K562 (cell line): ENCODE measurements around the gene EME1. TPM values are rescaled to one million over a fixed set of nuclear protein-coding genes. Genes with fewer than 3 reads are reported as not detected.

Experiments used
- BRF1 ChIP-seq: IDR thresholded peaks from 3 replicates; pipeline ENCODE4 v1.6.1; 2011; ENCODE audit warnings: borderline replicate concordance, mild to moderate bottlenecking; ENCODE audit not compliant: insufficient read length; ENCODE audit errors: extremely low read depth
- ESRRB ChIP-seq: fragments of 250-450 bp; sonication (Bioruptor Pico); IDR thresholded peaks from 2 replicates; pipeline ENCODE4 v1.5.0; 2020; ENCODE audit warnings: mild to moderate bottlenecking, moderate library complexity, borderline replicate concordance
- ETS2 ChIP-seq: IDR thresholded peaks from 2 replicates; pipeline ENCODE4 v1.6.1; 2016; ENCODE audit warnings: borderline replicate concordance, missing genetic modification characterization, mild to moderate bottlenecking, moderate library complexity, missing compliant biosample characterization; ENCODE audit not compliant: poor library complexity, severe bottlenecking
- GABPB1 ChIP-seq: sonication (generic); formaldehyde crosslinking; IDR thresholded peaks from 2 replicates; pipeline ENCODE4 v1.8.0; 2022; ENCODE audit warnings: mild to moderate bottlenecking, missing genetic modification reagents
- HIVEP1 ChIP-seq: fragments of 250-450 bp; sonication (Bioruptor Pico); IDR thresholded peaks from 2 replicates; pipeline ENCODE4 v1.4.0; 2020; ENCODE audit warnings: mild to moderate bottlenecking
- HMBOX1 ChIP-seq: sonication (generic); IDR thresholded peaks from 2 replicates; pipeline ENCODE4 v1.6.1; 2016
- NCOA4 ChIP-seq: fragments of 450-650 bp; IDR thresholded peaks from 2 replicates; pipeline ENCODE4 v1.6.1; 2018; ENCODE audit warnings: mild to moderate bottlenecking; ENCODE audit not compliant: partially characterized antibody
- NR2C1 ChIP-seq, 2 experiments: fragments of 450-650 bp; IDR thresholded peaks; 2 replicates each; pipeline ENCODE4 v1.6.1; 2017; ENCODE audit warnings: mild to moderate bottlenecking in 2 of 2, antibody characterized with exemption in 1 of 2, inconsistent platforms in 1 of 2, missing compliant biosample characterization in 1 of 2, missing genetic modification characterization in 1 of 2
- NR2C2 ChIP-seq, 2 experiments: fragments of 200-800 bp in 1 of 2; sonication (Bioruptor generic) in 1 of 2; sonication (generic) in 1 of 2; formaldehyde crosslinking in 1 of 2; IDR thresholded peaks; 2 replicates each; pipeline versions ENCODE4 v1.6.1 to v1.8.0; 2016 to 2022; ENCODE audit warnings: mild to moderate bottlenecking in 1 of 2, missing compliant biosample characterization in 1 of 2, missing genetic modification characterization in 1 of 2, missing genetic modification reagents in 1 of 2
- PHF21A ChIP-seq: fragments of 450-650 bp; IDR thresholded peaks from 2 replicates; pipeline ENCODE4 v1.6.1; 2017; ENCODE audit warnings: low read depth, borderline replicate concordance
- PTTG1 ChIP-seq: fragments of 450-650 bp; IDR thresholded peaks from 2 replicates; pipeline ENCODE4 v1.6.1; 2016; ENCODE audit warnings: low read depth, mild to moderate bottlenecking, missing genetic modification characterization, missing compliant biosample characterization
- RFX7 ChIP-seq: fragments of 250-450 bp; sonication (Bioruptor Pico); IDR thresholded peaks from 2 replicates; pipeline ENCODE4 v1.5.1; 2021; ENCODE audit warnings: mild to moderate bottlenecking
- TSC22D4 ChIP-seq: fragments of 450-650 bp; IDR thresholded peaks from 2 replicates; pipeline ENCODE4 v1.6.1; 2016; ENCODE audit warnings: missing genetic modification characterization, missing biosample characterization, control low read depth
- ZBTB40 ChIP-seq, 2 experiments: fragments of 450-650 bp in 1 of 2; sonication (generic) in 1 of 2; formaldehyde crosslinking in 1 of 2; IDR thresholded peaks; 2 replicates each; pipeline versions ENCODE4 v1.7.1 to v1.9.0; 2016 to 2022; ENCODE audit warnings: inconsistent platforms in 1 of 2, mild to moderate bottlenecking in 1 of 2, missing genetic modification reagents in 1 of 2
- ZNF134 ChIP-seq: fragments of 250-450 bp; sonication (Bioruptor Pico); conservative IDR thresholded peaks from 2 replicates; pipeline ENCODE4 v1.4.0; 2020
- ZNF384 ChIP-seq: IDR thresholded peaks from 2 replicates; pipeline ENCODE4 v1.6.1; 2012; ENCODE audit warnings: low read depth, low read length, improper control_type of control experiment
- ZNF507 ChIP-seq: conservative IDR thresholded peaks from 2 replicates; pipeline ENCODE4 v1.6.1; 2017; ENCODE audit warnings: missing genetic modification characterization, missing compliant biosample characterization
- polyA plus RNA-seq, 8 experiments: library from polyadenylated mRNA; depleted of rRNA in 4 of 8; stranded (reverse) in 5 of 8; unstranded in 3 of 8; fragments of >200 nt; fragmentation: Nextera tagmentation in 2 of 8; fragmentation: Illumina TruSeq in 1 of 8; extraction: Ambion mirVana in 2 of 8; extraction: Trizol in 1 of 8; gene quantifications; 2 replicates each; pipeline versions ENCODE4 v1.2.1 to v1.2.3, GENCODE V29; 2011 to 2014; ENCODE audit warnings: inconsistent platforms in 1 of 8, missing spikeins in 1 of 8
- total RNA-seq, 7 experiments: library from RNA; depleted of rRNA in 6 of 7; stranded (reverse); fragments of >200 nt in 6 of 7; fragmentation: Illumina TruSeq in 2 of 7; extraction: Trizol in 2 of 7; gene quantifications; 2 replicates each; pipeline versions ENCODE4 v1.2.1 to v1.2.3, GENCODE V29; 2011 to 2021; ENCODE audit warnings: low replicate concordance in 1 of 7

EME1 gene
- total and polyA plus RNA-seq, 9 of the 15 experiments (the other 6 are each of a cell fraction or from before 2014, with no cell fraction given): 14.6 to 44.1 (median 24.0) TPM

- peak; percentile 84 for TF ChIP-seq ZBTB40 (IDR thresholded peaks at IDR 0.05)
- no peak for TF ChIP-seq ZBTB40 (CRISPR knock-in tag; IDR thresholded peaks at IDR 0.05)
- TF ChIP-seq HMBOX1: no peak
- TF ChIP-seq NCOA4: no peak
- no peak for TF ChIP-seq RFX7 (CRISPR knock-in tag)
- peak; percentile 92 for TF ChIP-seq GABPB1 (CRISPR knock-in tag)
- TF ChIP-seq ESRRB (CRISPR knock-in tag): no peak
- TF ChIP-seq HIVEP1 (CRISPR knock-in tag): no peak
- TF ChIP-seq BRF1: no peak
- no peak for TF ChIP-seq ETS2
- 0 out of 2 replicates have a peak, but pooled peaks have one; percentile 9 for TF ChIP-seq ZNF384
- TF ChIP-seq ZNF507 (tag): no peak
- TF ChIP-seq NR2C2 (CRISPR knock-in tag; IDR thresholded peaks at IDR 0.05): peak; percentile 91
- TF ChIP-seq NR2C2 (tag; IDR thresholded peaks at IDR 0.05): peak; percentile 63
- TF ChIP-seq ZNF134 (CRISPR knock-in tag): no peak
- TF ChIP-seq PTTG1: no peak
- TF ChIP-seq TSC22D4: no peak
- peak; percentile 65; the same call in 1 of the 2 replicates for TF ChIP-seq NR2C1 (IDR thresholded peaks at IDR 0.05)
- no peak for TF ChIP-seq NR2C1 (tag; IDR thresholded peaks at IDR 0.05)
- TF ChIP-seq PHF21A: peak; percentile 43; the same call in 1 of the 2 replicates
These were observed 24.3 kb downstream of the EME1 start, which contains the start of gene LRRC59 (continued) for GRCh38 chr17:50397111-50397918.
